ENCODE results near the gene CD2BP2.
A peak's percentile ranks its signal among the peaks of the same experiment; 100 is the strongest.

Gene CD2BP2

DNA sequence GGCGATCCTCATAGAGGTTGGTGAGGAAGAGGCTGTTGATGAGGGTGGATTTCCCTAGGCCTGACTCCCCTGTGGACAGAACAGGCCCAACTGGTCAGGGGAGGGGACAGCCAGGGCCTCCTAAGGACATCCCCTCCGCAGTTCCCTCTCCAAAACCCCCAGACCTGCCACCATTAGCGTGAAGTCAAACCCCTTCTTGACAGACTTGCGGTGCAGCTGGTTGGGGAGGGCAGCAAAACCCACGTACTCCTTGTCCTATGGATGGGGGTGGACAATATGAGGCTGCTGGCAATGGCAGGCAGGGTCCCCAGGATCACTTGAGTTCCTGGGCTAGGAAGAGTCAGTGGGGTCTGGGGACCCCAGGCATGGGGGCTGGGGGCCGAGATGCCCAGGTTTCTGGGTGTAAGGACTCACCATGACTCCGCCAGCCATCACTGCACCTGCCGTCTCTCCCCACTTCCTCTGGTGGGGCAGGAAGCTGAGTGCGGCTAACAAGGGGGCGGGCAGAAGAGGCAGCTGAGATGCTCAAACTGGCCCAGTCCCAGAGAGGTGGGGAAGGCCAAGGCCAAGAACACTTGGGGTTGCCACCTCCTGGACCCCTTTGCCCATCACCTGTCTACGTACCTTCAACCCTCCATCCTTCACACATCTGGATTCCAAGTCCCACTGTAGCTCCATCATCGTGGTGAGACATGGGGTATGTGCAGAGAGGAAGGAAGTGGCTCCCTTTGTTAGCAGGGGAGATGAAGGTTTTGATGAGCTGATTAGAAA, 27.2 kb upstream of the CD2BP2 start, which contains the start of gene SEPTIN1:
Gene SEPTIN1, minus strand, starts transcription at position 451 of the 771 bp plus-strand sequence. Its CDS starts 19 bp downstream, at position 432.
- DNase-seq (ENCODE audit: low read depth in 1 of 2, low spot score in 1 of 2) = peak in 1 of 2 experiments; percentile 34
- Histone ChIP-seq H3K4me3 (replicated peaks; ENCODE audit: insufficient read depth, low read length) (no peak within 1 kb of the TSS), H3K27me3 (ENCODE audit: insufficient read depth, poor library complexity, severe bottlenecking) (no peaks in the 10 kb centered on the region), H3K27ac (replicated peaks) (no peak within 1 kb of the TSS)
- TF ChIP-seq REST (IDR thresholded peaks at IDR 0.05; ENCODE audit: insufficient replicate concordance, low read depth) (no peak), SPI1 (IDR thresholded peaks at IDR 0.05; ENCODE audit: borderline replicate concordance, low read depth) (peak; percentile 47; the same call in 1 of the 2 replicates)

GRCh38 chr16:30381291-30382041, 26.4 kb upstream of the CD2BP2 start:
- Histone ChIP-seq H3K27ac (replicated peaks) (no peak overlapping the region), H3K4me3 (replicated peaks; ENCODE audit: insufficient read depth, low read length) (no peak overlapping the region)
- DNase-seq (ENCODE audit: low read depth in 1 of 2, low spot score in 1 of 2) = no peak

DNA sequence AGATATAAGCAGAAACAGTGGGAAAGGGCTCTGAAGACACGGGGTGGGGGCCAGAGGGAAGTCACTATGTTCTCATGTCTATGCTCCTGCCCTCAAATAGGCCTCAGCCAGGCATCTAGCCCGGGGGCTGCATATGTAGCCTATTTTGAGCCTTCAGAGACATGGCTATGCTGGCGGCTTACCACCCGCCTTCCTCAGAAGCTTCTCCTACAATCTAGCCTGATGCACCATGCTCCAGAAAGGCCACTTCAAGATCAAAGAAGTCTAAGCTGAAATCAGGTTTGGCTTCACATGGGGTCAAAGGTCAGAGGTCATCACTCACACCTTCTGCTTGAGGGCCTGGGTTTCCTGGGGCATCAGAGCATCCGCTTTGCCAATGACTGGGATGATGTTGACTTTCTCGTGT, 25.7 kb upstream of the CD2BP2 start:
- H3K4me3 ChIP-seq (replicated peaks; ENCODE audit: insufficient read depth, low read length) = no peak overlapping the region
- TF ChIP-seq REST (IDR thresholded peaks at IDR 0.05; ENCODE audit: insufficient replicate concordance, low read depth) = no peak
- no peak overlapping the region for H3K27ac ChIP-seq (replicated peaks)

More at GRCh38 chr16:30381291-30382041, 26.4 kb upstream of the CD2BP2 start:
- TF ChIP-seq REST (IDR thresholded peaks at IDR 0.05; ENCODE audit: insufficient replicate concordance, low read depth) (no peak), SPI1 (IDR thresholded peaks at IDR 0.05; ENCODE audit: borderline replicate concordance, low read depth) (no peak), POLR2AphosphoS5 (IDR thresholded peaks at IDR 0.05; ENCODE audit: low read depth) (no peak), GABPA (IDR thresholded peaks at IDR 0.05; ENCODE audit: low read depth) (no peak)
- H3K27me3 ChIP-seq (ENCODE audit: insufficient read depth, poor library complexity, severe bottlenecking) = no peaks in the 10 kb centered on the region

GRCh38 chr16:30380072-30380802, 25.1 kb upstream of the CD2BP2 start:
- DNase-seq (ENCODE audit: low read depth in 1 of 2, low spot score in 1 of 2) = no peak
- TF ChIP-seq CTCF (IDR thresholded peaks at IDR 0.05; ENCODE audit: insufficient read depth, low read length) = no peak
- TF ChIP-seq REST (IDR thresholded peaks at IDR 0.05; ENCODE audit: insufficient replicate concordance, low read depth) = no peak
- no peak for TF ChIP-seq SPI1 (IDR thresholded peaks at IDR 0.05; ENCODE audit: borderline replicate concordance, low read depth)
- no peak for TF ChIP-seq POLR2AphosphoS5 (IDR thresholded peaks at IDR 0.05; ENCODE audit: low read depth)
- TF ChIP-seq GABPA (IDR thresholded peaks at IDR 0.05; ENCODE audit: low read depth) = no peak
- no peaks in the 10 kb centered on the region for H3K27me3 ChIP-seq (ENCODE audit: insufficient read depth, poor library complexity, severe bottlenecking)
- no peak overlapping the region for H3K27ac ChIP-seq (replicated peaks)
- no peak overlapping the region for H3K4me3 ChIP-seq (replicated peaks; ENCODE audit: insufficient read depth, low read length)

More for the DNA sequence above, 25.7 kb upstream of the CD2BP2 start:
- no peak for DNase-seq (ENCODE audit: low read depth in 1 of 2, low spot score in 1 of 2)
- H3K27me3 ChIP-seq (ENCODE audit: insufficient read depth, poor library complexity, severe bottlenecking) = no peaks in the 10 kb centered on the region

Measured in HL-60 (cell line).